ENCODE data around the gene TMEM87B. TPM values are rescaled to one million over a fixed set of nuclear protein-coding genes. Genes with fewer than 3 reads are reported as not detected.

The TMEM87B gene
- polyA plus RNA-seq, 1 donor from 2014 or later = 12.8 TPM

DNA sequence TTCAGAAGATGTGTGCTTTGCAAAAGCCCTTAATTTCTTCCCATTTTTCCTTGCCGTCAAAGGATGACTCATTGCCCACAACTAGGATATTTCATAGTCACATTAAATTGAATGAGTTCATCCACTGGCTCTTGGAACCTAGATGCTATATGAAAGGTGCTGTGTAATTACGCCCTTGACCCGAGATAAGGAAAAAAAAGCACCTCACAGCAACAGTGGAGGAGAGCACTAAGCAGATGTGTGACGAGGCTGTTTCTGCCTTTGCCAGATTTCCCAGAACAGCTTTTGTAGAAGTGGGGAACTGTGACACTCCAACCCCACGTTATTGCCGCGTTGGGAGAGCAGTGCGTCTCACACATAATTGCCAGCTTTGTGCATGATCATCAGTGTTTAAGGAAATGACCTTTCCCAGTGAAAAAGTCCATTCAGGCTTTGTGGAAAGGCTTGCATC lies 33.3 kb upstream of the TMEM87B start:
- no peaks in the 10 kb centered on the region for H3K9me3 ChIP-seq (ENCODE audit: low read length)

DNA sequence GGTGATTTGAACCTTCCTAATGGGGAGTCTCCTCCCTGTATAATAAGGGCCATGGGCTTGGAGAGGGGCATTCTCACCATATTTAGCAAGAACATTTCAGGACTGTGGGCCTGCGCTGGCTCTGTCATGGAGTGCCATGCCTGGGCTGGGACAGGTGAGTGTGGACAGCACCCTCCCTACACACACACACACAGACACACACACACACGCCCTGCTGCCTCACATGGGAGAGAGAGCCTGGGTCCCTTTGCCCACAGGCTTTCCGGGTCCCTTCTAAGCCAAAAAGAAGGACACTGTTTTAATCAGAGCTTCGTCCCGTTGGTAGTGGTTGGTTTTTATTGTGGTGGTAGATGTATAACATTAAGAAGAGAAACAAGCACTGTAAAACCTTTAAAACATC lies 31.4 kb upstream of the TMEM87B start:
- TF ChIP-seq, protein P1, sequence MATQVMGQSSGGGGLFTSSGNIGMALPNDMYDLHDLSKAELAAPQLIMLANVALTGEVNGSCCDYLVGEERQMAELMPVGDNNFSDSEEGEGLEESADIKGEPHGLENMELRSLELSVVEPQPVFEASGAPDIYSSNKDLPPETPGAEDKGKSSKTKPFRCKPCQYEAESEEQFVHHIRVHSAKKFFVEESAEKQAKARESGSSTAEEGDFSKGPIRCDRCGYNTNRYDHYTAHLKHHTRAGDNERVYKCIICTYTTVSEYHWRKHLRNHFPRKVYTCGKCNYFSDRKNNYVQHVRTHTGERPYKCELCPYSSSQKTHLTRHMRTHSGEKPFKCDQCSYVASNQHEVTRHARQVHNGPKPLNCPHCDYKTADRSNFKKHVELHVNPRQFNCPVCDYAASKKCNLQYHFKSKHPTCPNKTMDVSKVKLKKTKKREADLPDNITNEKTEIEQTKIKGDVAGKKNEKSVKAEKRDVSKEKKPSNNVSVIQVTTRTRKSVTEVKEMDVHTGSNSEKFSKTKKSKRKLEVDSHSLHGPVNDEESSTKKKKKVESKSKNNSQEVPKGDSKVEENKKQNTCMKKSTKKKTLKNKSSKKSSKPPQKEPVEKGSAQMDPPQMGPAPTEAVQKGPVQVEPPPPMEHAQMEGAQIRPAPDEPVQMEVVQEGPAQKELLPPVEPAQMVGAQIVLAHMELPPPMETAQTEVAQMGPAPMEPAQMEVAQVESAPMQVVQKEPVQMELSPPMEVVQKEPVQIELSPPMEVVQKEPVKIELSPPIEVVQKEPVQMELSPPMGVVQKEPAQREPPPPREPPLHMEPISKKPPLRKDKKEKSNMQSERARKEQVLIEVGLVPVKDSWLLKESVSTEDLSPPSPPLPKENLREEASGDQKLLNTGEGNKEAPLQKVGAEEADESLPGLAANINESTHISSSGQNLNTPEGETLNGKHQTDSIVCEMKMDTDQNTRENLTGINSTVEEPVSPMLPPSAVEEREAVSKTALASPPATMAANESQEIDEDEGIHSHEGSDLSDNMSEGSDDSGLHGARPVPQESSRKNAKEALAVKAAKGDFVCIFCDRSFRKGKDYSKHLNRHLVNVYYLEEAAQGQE (IDR thresholded peaks at IDR 0.05; ENCODE audit: borderline replicate concordance) = no peak
- no peak for TF ChIP-seq MXI1 (conservative IDR thresholded peaks at IDR 0.05; ENCODE audit: poor library complexity, severe bottlenecking)
- TF ChIP-seq EP300 (conservative IDR thresholded peaks at IDR 0.05; ENCODE audit: poor library complexity, severe bottlenecking) = no peak
- no peak for TF ChIP-seq RAD21 (conservative IDR thresholded peaks at IDR 0.05)
- TF ChIP-seq SMC3 (conservative IDR thresholded peaks at IDR 0.05; ENCODE audit: poor library complexity) = no peak
- TF ChIP-seq, protein P2, sequence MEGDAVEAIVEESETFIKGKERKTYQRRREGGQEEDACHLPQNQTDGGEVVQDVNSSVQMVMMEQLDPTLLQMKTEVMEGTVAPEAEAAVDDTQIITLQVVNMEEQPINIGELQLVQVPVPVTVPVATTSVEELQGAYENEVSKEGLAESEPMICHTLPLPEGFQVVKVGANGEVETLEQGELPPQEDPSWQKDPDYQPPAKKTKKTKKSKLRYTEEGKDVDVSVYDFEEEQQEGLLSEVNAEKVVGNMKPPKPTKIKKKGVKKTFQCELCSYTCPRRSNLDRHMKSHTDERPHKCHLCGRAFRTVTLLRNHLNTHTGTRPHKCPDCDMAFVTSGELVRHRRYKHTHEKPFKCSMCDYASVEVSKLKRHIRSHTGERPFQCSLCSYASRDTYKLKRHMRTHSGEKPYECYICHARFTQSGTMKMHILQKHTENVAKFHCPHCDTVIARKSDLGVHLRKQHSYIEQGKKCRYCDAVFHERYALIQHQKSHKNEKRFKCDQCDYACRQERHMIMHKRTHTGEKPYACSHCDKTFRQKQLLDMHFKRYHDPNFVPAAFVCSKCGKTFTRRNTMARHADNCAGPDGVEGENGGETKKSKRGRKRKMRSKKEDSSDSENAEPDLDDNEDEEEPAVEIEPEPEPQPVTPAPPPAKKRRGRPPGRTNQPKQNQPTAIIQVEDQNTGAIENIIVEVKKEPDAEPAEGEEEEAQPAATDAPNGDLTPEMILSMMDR (IDR thresholded peaks at IDR 0.05; ENCODE audit: poor library complexity, severe bottlenecking) = no peak
- TF ChIP-seq TAF1 (IDR thresholded peaks at IDR 0.05; ENCODE audit: low read depth) = no peak
- TF ChIP-seq EZH2 (IDR thresholded peaks at IDR 0.05; ENCODE audit: borderline replicate concordance, insufficient read depth, low read length, poor library complexity, severe bottlenecking) = no peak
- TF ChIP-seq POLR2AphosphoS5 (IDR thresholded peaks at IDR 0.05) = no peak
- no peak overlapping the region for H3K4me2 ChIP-seq (ENCODE audit: low read length)
- no peaks in the 10 kb centered on the region for H3K9me3 ChIP-seq (ENCODE audit: low read length)
- H3K9ac ChIP-seq (ENCODE audit: low read length) = no peak overlapping the region
- H3K27ac ChIP-seq (ENCODE audit: low read length) = no peak overlapping the region
- no peaks in the 10 kb centered on the region for H4K20me1 ChIP-seq (ENCODE audit: insufficient read depth)
- no peak overlapping the region for H3K4me3 ChIP-seq (ENCODE audit: low read length)
- no peaks in the 10 kb centered on the region for H3K27me3 ChIP-seq (ENCODE audit: insufficient read depth, low read depth, low read length)
- no peaks in the 10 kb centered on the region for H3K79me2 ChIP-seq (replicated peaks; ENCODE audit: insufficient read depth, low read length)
- H3F3A ChIP-seq (ENCODE audit: insufficient read depth, low read length, poor library complexity, severe bottlenecking) = no peaks in the 10 kb centered on the region
- H2AFZ ChIP-seq (ENCODE audit: low read depth, low read length) = no peak overlapping the region
- no peaks in the 10 kb centered on the region for H3K36me3 ChIP-seq (ENCODE audit: insufficient read depth, low read length)
- no peaks in the 10 kb centered on the region for H3K9me2 ChIP-seq (ENCODE audit: insufficient read depth, low read length)

More for the DNA sequence above, 33.3 kb upstream of the TMEM87B start:
- no peaks in the 10 kb centered on the region for H3K9me2 ChIP-seq (ENCODE audit: insufficient read depth, low read length)
- TF ChIP-seq, protein P2 (IDR thresholded peaks at IDR 0.05; ENCODE audit: poor library complexity, severe bottlenecking) = no peak
- no peak for TF ChIP-seq EP300 (conservative IDR thresholded peaks at IDR 0.05; ENCODE audit: poor library complexity, severe bottlenecking)
- TF ChIP-seq POLR2AphosphoS5 (IDR thresholded peaks at IDR 0.05) = no peak
- TF ChIP-seq SMC3 (conservative IDR thresholded peaks at IDR 0.05; ENCODE audit: poor library complexity) = no peak
- no peak for TF ChIP-seq RAD21 (conservative IDR thresholded peaks at IDR 0.05)
- no peak for TF ChIP-seq MXI1 (conservative IDR thresholded peaks at IDR 0.05; ENCODE audit: poor library complexity, severe bottlenecking)
- TF ChIP-seq EZH2 (IDR thresholded peaks at IDR 0.05; ENCODE audit: borderline replicate concordance, insufficient read depth, low read length, poor library complexity, severe bottlenecking) = no peak
- TF ChIP-seq TAF1 (IDR thresholded peaks at IDR 0.05; ENCODE audit: low read depth) = no peak
- TF ChIP-seq, protein P1 (IDR thresholded peaks at IDR 0.05; ENCODE audit: borderline replicate concordance) = no peak
- no peak overlapping the region for H3K4me3 ChIP-seq (ENCODE audit: low read length)
- no peaks in the 10 kb centered on the region for H3K36me3 ChIP-seq (ENCODE audit: insufficient read depth, low read length)
- no peaks in the 10 kb centered on the region for H3K27me3 ChIP-seq (ENCODE audit: insufficient read depth, low read depth, low read length)
- no peak overlapping the region for H3K9ac ChIP-seq (ENCODE audit: low read length)
- no peak overlapping the region for H3K27ac ChIP-seq (ENCODE audit: low read length)
- no peak overlapping the region for H2AFZ ChIP-seq (ENCODE audit: low read depth, low read length)
- no peaks in the 10 kb centered on the region for H4K20me1 ChIP-seq (ENCODE audit: insufficient read depth)
- H3K79me2 ChIP-seq (replicated peaks; ENCODE audit: insufficient read depth, low read length) = no peaks in the 10 kb centered on the region
- no peak overlapping the region for H3K4me2 ChIP-seq (ENCODE audit: low read length)
- H3F3A ChIP-seq (ENCODE audit: insufficient read depth, low read length, poor library complexity, severe bottlenecking) = no peaks in the 10 kb centered on the region

Data from neural cell (in vitro differentiated cells).